ENCODE measurements around the gene P2RX7. TPM values are rescaled to one million over a fixed set of nuclear protein-coding genes. Genes with fewer than 3 reads are reported as not detected.

P2RX7 gene
- total and polyA plus RNA-seq, 9 of the 15 experiments (the other 6 are each of a cell fraction or from before 2014, with no cell fraction given), result 0.04 to 0.65 (median 0.30) TPM

- TF ChIP-seq POLR2G (IDR thresholded peaks at IDR 0.05; ENCODE audit: low read depth, low read length), result peak; percentile 65
- no peak for TF ChIP-seq NR4A1 (CRISPR knock-in tag; IDR thresholded peaks at IDR 0.05)
- TF ChIP-seq NR4A1 (tag; IDR thresholded peaks at IDR 0.05), result no peak
- Histone ChIP-seq H3K9me3 (replicated peaks; ENCODE audit: control insufficient read depth, insufficient read depth, low read depth, low read length) (no peaks in the 10 kb centered on the region), H2AFZ (ENCODE audit: low read depth, low read length) (no peak overlapping the region), H3K36me3 (ENCODE audit: control insufficient read depth, insufficient read depth, low read length) (peaks cover 10% of the 10 kb centered on the region; the same call in 1 of the 3 replicates), H3K79me2 (ENCODE audit: control insufficient read depth, insufficient read depth, low read length) (no peaks in the 10 kb centered on the region), H3K9me1 (ENCODE audit: control insufficient read depth, insufficient read depth, low read length) (no peaks in the 10 kb centered on the region), H3K9ac (ENCODE audit: insufficient read depth in 1 of 2, low read depth in 2 of 2, low read length in 2 of 2) (0 out of 4 replicates have a peak overlapping the region, but pooled peaks of 1 of the 2 experiments have one; percentile 36), H3K27ac (ENCODE audit: extremely low read depth, low read depth, low read length) (no peak overlapping the region), H3K4me2 (ENCODE audit: insufficient read depth, low read length) (no peak overlapping the region), H3K4me3 (no peak overlapping the region), H4K20me1 (replicated peaks; ENCODE audit: control insufficient read depth, insufficient read depth, low read length) (no peaks in the 10 kb centered on the region), H3K4me1 (replicated peaks in 1 of 2; ENCODE audit: control insufficient read depth in 2 of 2, insufficient read depth in 2 of 2, low read length in 2 of 2) (peaks cover 0 to 12% of the 10 kb centered on the region in 2 experiments; a peak in 2 of 5 replicates), H3K27me3 (ENCODE audit: control insufficient read depth in 2 of 2, insufficient read depth in 2 of 2, low read length in 2 of 2) (no peaks in the 10 kb centered on the region)
- 84% methylated on average over 14 of the region's 16 CpGs for WGBS (ENCODE audit: insufficient coverage, low coverage, missing lambda C conversion rate)
- CTCF ChIA-PET (ENCODE audit: low intra/inter-chr PET ratio), result no interaction called here
- BruUV-seq (replicated peaks), result no TSS peak
- ATAC-seq (no peak), FAIRE-seq (no peak), DNase-seq (ENCODE audit: extremely low read depth in 1 of 4, low spot score in 3 of 4) (no peak)
- POLR2A ChIA-PET, result no interaction called here
- intact Hi-C loops (cut with micrococcal nuclease), result no loop called here
- in situ Hi-C loops (cut with MboI), result no loop called here
These were observed 99.5 kb downstream of the P2RX7 start for GRCh38 chr12:121232163-121232562.

GRCh38 chr12:121232977-121233627 is 100.4 kb downstream of the P2RX7 start:
- H3K9me1 ChIP-seq (ENCODE audit: control insufficient read depth, insufficient read depth, low read length), result no peaks in the 10 kb centered on the region
- CTCF ChIA-PET (ENCODE audit: low intra/inter-chr PET ratio), result no interaction called here
- no peak overlapping the region for H2AFZ ChIP-seq (ENCODE audit: low read depth, low read length)
- peaks cover 0 to 12% of the 10 kb centered on the region in 2 experiments; a peak in 1 of 5 replicates for H3K4me1 ChIP-seq (replicated peaks in 1 of 2; ENCODE audit: control insufficient read depth in 2 of 2, insufficient read depth in 2 of 2, low read length in 2 of 2)
- no TSS peak for BruUV-seq (replicated peaks)
- no peak for ATAC-seq
- TF ChIP-seq CSDE1 (IDR thresholded peaks at IDR 0.05) (no peak), NR3C1 (CRISPR knock-in tag; IDR thresholded peaks at IDR 0.05) (no peak), MAFG (tag; conservative IDR thresholded peaks at IDR 0.05) (no peak), SAFB (IDR thresholded peaks at IDR 0.05; ENCODE audit: borderline replicate concordance, low read depth, low read length) (no peak), CBX2 (IDR thresholded peaks at IDR 0.05; ENCODE audit: insufficient read depth, low read length, poor library complexity, severe bottlenecking) (no peak), MYNN (IDR thresholded peaks at IDR 0.05) (no peak), MYNN (CRISPR knock-in tag; IDR thresholded peaks at IDR 0.05) (no peak), CHD2 (IDR thresholded peaks at IDR 0.05; ENCODE audit: low read depth, low read length) (no peak)
- H3K36me3 ChIP-seq (ENCODE audit: control insufficient read depth, insufficient read depth, low read length), result peaks cover 18% of the 10 kb centered on the region; the same call in 1 of the 3 replicates
- no peaks in the 10 kb centered on the region for H3K27me3 ChIP-seq (ENCODE audit: control insufficient read depth in 2 of 2, insufficient read depth in 2 of 2, low read length in 2 of 2)
- no peak for FAIRE-seq
- POLR2A ChIA-PET, result interaction anchor here (0.7 to 0.9 kb wide), 2 partner anchors 30 to 201 kb away, joined by 3 read pairs; no protein-coding TSS in a partner anchor
- H3K4me3 ChIP-seq, result no peak overlapping the region
- WGBS (ENCODE audit: insufficient coverage, low coverage, missing lambda C conversion rate), result 90% methylated on average over 14 of the region's 14 CpGs
- in situ Hi-C loops (cut with MboI) (no loop called here), intact Hi-C loops (cut with micrococcal nuclease) (no loop called here)
- DNase-seq (ENCODE audit: extremely low read depth in 1 of 4, low spot score in 3 of 4), result no peak
- no peaks in the 10 kb centered on the region for H3K9me3 ChIP-seq (replicated peaks; ENCODE audit: control insufficient read depth, insufficient read depth, low read depth, low read length)
- H3K79me2 ChIP-seq (ENCODE audit: control insufficient read depth, insufficient read depth, low read length), result no peaks in the 10 kb centered on the region
- H3K4me2 ChIP-seq (ENCODE audit: insufficient read depth, low read length), result no peak overlapping the region
- H3K27ac ChIP-seq (ENCODE audit: extremely low read depth, low read depth, low read length), result no peak overlapping the region
- no peaks in the 10 kb centered on the region for H4K20me1 ChIP-seq (replicated peaks; ENCODE audit: control insufficient read depth, insufficient read depth, low read length)
- no peak overlapping the region for H3K9ac ChIP-seq (ENCODE audit: insufficient read depth in 1 of 2, low read depth in 2 of 2, low read length in 2 of 2)
